ENCODE measurements around the gene EMC7. TPM values are rescaled to one million over a fixed set of nuclear protein-coding genes. Genes with fewer than 3 reads are reported as not detected.
A peak's percentile ranks its signal among the peaks of the same experiment; 100 is the strongest.

Gene EMC7
- total and polyA plus RNA-seq, 2 donors = 26.2 to 80.4 TPM

DNA sequence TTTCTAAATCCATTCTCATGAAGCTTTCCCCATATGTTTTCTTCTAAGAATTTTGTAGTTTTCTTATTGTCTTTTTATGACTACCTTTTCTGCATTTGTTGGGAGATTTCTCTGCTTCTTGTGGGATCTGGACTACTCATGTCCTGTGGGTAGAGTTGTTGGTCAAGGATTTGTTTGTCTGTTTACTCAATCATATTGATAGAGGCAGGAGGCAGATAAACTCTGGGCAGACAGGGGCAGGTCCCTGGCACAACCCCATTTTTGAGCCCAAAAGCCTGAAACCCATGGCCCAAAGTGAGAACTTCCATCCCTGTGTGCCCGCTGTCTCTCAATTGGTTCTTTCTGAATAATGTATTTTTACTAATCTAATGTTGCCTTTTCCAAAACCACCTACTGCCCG, 12.6 kb upstream of the EMC7 start:
- 47% methylated on average over 2 of the region's 2 CpGs for WGBS
- H3K4me3 ChIP-seq (ENCODE audit: low read depth, low read length) = no peak overlapping the region
- H3K27ac ChIP-seq (ENCODE audit: low read depth) = no peak overlapping the region
- H3K4me1 ChIP-seq (ENCODE audit: insufficient read depth) = no peaks in the 10 kb centered on the region
- no peak for DNase-seq (ENCODE audit: extremely low spot score)
- H3K36me3 ChIP-seq (ENCODE audit: insufficient read depth) = no peaks in the 10 kb centered on the region

DNA sequence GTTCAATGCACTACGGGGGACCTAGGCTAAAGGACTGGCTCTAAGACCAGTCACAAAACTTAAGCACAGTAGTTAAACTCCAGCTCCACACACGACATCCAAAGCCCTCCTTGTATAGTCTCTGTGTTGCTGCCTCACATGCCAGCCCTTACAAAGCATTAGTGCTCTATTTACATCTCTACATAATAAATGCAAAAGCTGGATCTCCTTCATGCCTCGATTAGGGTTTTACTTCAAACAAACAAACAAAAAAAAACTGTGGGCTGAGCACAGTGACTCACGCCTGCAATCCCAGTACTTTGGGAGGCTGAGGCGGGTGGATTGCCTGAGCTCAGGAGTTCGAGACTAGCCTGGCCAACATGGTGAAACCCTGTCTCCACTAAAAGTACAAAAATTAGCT, 9.8 kb upstream of the EMC7 start:
- no peaks in the 10 kb centered on the region for H3K4me1 ChIP-seq (ENCODE audit: insufficient read depth)
- 55% methylated on average over 6 of the region's 6 CpGs for WGBS
- no peak for DNase-seq (ENCODE audit: extremely low spot score)
- H3K36me3 ChIP-seq (ENCODE audit: insufficient read depth) = no peaks in the 10 kb centered on the region
- no peak overlapping the region for H3K27ac ChIP-seq (ENCODE audit: low read depth)
- H3K4me3 ChIP-seq (ENCODE audit: low read depth, low read length) = no peak overlapping the region

DNA sequence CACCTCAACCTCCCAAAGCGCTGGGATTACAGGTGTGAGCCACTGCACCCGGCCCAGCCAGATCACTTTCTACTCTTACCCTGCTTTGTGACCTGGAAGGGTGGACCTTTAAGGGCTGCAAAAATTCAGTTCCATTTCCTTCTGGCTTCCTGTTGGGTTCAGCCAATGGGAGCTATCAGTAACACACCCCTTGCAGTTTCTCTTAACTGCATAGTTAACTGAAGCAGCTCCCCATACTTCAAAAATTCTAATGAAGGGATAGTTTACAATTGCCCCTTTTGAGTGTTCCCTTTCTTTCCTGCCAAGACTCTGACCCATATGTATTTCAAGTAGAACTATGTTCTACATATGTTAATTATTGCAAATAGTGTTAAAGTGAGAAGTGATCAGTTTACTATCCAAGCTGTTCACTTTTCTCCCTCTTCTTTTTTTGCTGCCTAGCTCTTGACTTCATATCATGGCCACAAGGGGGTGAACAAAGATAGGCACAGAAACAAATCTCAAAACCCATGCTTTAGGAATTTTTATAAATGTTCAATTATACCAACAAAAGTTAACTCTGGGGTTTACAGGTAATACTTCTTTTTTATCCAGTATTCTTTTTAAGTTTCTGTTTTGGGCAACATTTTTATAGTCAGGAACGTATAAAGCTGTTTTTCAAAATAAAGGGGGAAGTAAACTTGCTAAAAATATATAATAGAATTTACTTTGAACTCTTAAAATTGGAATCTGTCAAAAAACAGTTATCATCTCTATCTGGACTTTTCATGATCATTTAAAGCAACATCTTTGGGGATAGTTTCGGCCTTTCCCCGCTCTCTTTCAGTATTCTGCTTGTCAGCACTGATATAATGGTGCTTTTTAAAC, 8.4 kb upstream of the EMC7 start:
- DNase-seq (ENCODE audit: extremely low spot score) = no peak
- 61% methylated on average over 5 of the region's 5 CpGs for WGBS
- Histone ChIP-seq H3K36me3 (ENCODE audit: insufficient read depth) (no peaks in the 10 kb centered on the region), H3K4me3 (ENCODE audit: low read depth, low read length) (no peak overlapping the region), H3K27ac (ENCODE audit: low read depth) (no peak overlapping the region), H3K4me1 (ENCODE audit: insufficient read depth) (no peaks in the 10 kb centered on the region)

- Histone ChIP-seq H3K36me3 (ENCODE audit: insufficient read depth) (no peaks in the 10 kb centered on the region), H3K4me3 (ENCODE audit: low read depth, low read length) (no peak overlapping the region), H3K27ac (ENCODE audit: low read depth) (no peak overlapping the region), H3K4me1 (ENCODE audit: insufficient read depth) (peaks cover 2% of the 10 kb centered on the region)
- DNase-seq (ENCODE audit: extremely low spot score) = no peak
- WGBS = 87% methylated on average over 2 of the region's 2 CpGs
Measured at GRCh38 chr15:34107315-34107714, 5.7 kb upstream of the EMC7 start.

DNA sequence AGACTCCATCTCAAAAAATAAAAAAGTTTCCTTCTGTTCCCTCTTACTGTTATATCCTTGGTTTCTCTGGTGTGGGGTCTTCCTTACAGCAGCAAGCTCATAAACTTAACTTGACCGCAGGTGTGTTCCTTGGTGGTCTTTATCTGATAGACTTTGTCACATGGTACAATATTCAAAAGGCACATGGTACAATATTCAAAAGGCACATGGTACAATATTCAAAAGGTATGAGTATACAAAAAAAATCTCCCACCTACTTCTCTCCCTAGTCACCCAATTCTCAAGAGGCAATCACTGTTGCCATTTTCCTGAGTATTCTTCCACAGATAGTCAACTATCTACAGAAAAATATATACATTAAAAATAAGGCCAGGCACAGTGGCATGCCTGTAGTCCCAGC, 4.8 kb upstream of the EMC7 start:
- Histone ChIP-seq H3K4me3 (ENCODE audit: low read depth, low read length) (no peak overlapping the region), H3K36me3 (ENCODE audit: insufficient read depth) (no peaks in the 10 kb centered on the region), H3K27ac (ENCODE audit: low read depth) (no peak overlapping the region), H3K4me1 (ENCODE audit: insufficient read depth) (peaks cover 2% of the 10 kb centered on the region)
- no peak for DNase-seq (ENCODE audit: extremely low spot score)
- 92% methylated on average over 1 of the region's 1 CpG for WGBS

DNA sequence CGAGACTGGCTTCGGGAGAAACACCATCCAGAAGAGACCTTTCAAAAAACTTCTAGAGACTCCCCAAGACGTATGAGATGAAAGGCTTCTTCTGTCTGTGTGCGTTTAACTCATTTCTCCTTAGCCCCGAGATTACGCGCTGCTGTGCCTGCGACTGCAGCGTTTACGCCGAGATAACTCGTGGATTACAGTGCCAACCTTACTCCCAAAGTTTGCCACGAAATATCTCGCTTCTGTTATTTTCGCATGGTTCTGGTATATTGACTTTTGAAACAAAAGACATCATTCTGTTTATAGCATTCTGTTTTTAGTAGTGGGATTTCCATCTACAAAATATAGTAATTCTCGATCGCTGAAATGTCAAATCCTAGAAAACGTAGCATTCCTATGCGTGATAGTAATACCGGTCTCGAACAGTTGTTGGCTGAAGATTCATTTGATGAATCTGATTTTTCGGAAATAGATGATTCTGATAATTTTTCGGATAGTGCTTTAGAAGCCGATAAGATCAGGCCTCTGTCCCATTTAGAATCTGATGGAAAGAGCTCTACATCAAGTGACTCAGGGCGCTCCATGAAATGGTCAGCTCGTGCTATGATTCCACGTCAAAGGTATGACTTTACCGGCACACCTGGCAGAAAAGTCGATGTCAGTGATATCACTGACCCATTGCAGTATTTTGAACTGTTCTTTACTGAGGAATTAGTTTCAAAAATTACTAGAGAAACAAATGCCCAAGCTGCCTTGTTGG, 688 bp upstream of the EMC7 start:
- no peak for DNase-seq (ENCODE audit: extremely low spot score)
- WGBS = 20% methylated on average over 29 of the region's 29 CpGs
- Histone ChIP-seq H3K27ac (ENCODE audit: low read depth) (peak overlapping the region; percentile 62), H3K4me3 (ENCODE audit: low read depth, low read length) (peak overlapping the region; percentile 91), H3K4me1 (ENCODE audit: insufficient read depth) (peaks cover 2% of the 10 kb centered on the region), H3K36me3 (ENCODE audit: insufficient read depth) (no peaks in the 10 kb centered on the region)

DNA sequence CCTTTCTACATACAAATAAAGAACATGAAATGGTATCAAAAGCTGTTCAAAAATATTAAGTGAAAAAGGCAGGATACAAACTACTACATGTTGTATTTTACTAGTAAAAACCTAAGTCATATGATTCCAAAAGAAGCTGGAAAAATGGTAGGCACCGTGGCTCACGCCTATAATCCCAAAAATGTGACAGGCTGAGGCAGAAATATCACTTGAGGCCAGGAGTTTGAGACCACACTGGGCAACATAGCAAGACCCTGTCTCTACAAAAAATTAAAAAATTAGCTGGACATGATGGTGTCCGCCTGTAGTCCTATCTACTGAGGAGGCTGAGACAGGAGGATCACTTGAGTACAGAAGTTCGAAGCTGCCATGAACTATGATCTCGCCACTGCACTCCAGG, 1.7 kb downstream of the EMC7 start:
- DNase-seq (ENCODE audit: extremely low spot score) = no peak
- no peak overlapping the region for H3K27ac ChIP-seq (ENCODE audit: low read depth)
- H3K4me3 ChIP-seq (ENCODE audit: low read depth, low read length) = no peak overlapping the region
- 96% methylated on average over 5 of the region's 5 CpGs for WGBS
- peaks cover 2% of the 10 kb centered on the region for H3K4me1 ChIP-seq (ENCODE audit: insufficient read depth)
- H3K36me3 ChIP-seq (ENCODE audit: insufficient read depth) = no peaks in the 10 kb centered on the region

DNA sequence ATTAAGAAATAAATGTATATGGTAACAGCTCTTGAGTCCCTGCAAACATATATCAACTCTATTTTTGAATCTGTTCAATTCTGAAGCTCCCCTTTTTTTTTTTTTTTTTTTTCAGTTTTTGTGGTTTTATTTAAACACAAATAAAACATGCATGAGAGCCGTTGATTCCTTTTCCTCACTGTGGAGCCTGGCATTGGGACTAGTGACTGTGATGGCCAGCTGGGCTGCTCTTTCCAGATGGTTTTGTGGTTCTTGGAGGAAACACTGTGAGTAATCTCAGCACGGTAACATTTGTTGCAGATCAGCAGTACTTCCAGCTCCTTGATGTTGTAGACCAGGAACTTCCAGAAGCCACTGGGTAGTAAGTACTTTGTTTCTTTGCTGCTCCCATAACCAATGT, 15.9 kb downstream of the EMC7 start:
- WGBS = 77% methylated on average over 2 of the region's 2 CpGs
- no peak for DNase-seq (ENCODE audit: extremely low spot score)
- Histone ChIP-seq H3K27ac (ENCODE audit: low read depth) (no peak overlapping the region), H3K4me3 (ENCODE audit: low read depth, low read length) (no peak overlapping the region), H3K4me1 (ENCODE audit: insufficient read depth) (no peaks in the 10 kb centered on the region), H3K36me3 (ENCODE audit: insufficient read depth) (peaks cover 3% of the 10 kb centered on the region)

- no peak overlapping the region for H3K4me3 ChIP-seq (ENCODE audit: low read depth, low read length)
- H3K36me3 ChIP-seq (ENCODE audit: insufficient read depth) = peaks cover 3% of the 10 kb centered on the region
- DNase-seq (ENCODE audit: extremely low spot score) = no peak
- H3K4me1 ChIP-seq (ENCODE audit: insufficient read depth) = no peaks in the 10 kb centered on the region
- WGBS = 35% methylated on average over 7 of the region's 7 CpGs
- no peak overlapping the region for H3K27ac ChIP-seq (ENCODE audit: low read depth)
Measured at GRCh38 chr15:34084086-34084485, 17.6 kb downstream of the EMC7 start.

GRCh38 chr15:34079904-34080303, 21.8 kb downstream of the EMC7 start:
- no peak for DNase-seq (ENCODE audit: extremely low spot score)
- 56% methylated on average over 4 of the region's 4 CpGs for WGBS
- H3K27ac ChIP-seq (ENCODE audit: low read depth) = no peak overlapping the region
- H3K4me3 ChIP-seq (ENCODE audit: low read depth, low read length) = no peak overlapping the region
- H3K36me3 ChIP-seq (ENCODE audit: insufficient read depth) = peaks cover 1% of the 10 kb centered on the region
- H3K4me1 ChIP-seq (ENCODE audit: insufficient read depth) = no peaks in the 10 kb centered on the region

DNA sequence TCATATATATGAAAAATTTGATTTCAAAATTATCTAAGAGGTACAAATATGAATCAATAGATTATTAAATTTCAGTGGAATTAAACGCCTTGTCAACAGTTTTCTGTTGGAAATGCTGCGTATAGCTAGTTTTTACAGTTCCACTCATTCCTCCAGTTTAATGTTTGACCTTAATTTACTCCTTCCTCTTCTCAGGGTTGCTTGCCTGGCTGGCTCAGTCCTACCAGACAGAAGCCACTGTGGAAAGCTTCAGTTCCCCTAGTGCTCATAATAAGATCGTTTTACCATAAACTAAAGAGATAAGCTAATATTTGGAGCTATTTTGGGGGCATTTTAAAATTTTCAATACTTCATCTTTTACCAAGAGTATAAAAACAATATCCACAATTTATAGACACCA, 22.8 kb downstream of the EMC7 start:
- Histone ChIP-seq H3K4me1 (ENCODE audit: insufficient read depth) (no peaks in the 10 kb centered on the region), H3K36me3 (ENCODE audit: insufficient read depth) (peaks cover 1% of the 10 kb centered on the region), H3K27ac (ENCODE audit: low read depth) (no peak overlapping the region), H3K4me3 (ENCODE audit: low read depth, low read length) (no peak overlapping the region)
- DNase-seq (ENCODE audit: extremely low spot score) = no peak
- 75% methylated on average over 3 of the region's 3 CpGs for WGBS

- no peaks in the 10 kb centered on the region for H3K36me3 ChIP-seq (ENCODE audit: insufficient read depth)
- H3K27ac ChIP-seq (ENCODE audit: low read depth) = no peak overlapping the region
- WGBS = 89% methylated on average over 4 of the region's 4 CpGs
- no peaks in the 10 kb centered on the region for H3K4me1 ChIP-seq (ENCODE audit: insufficient read depth)
- DNase-seq (ENCODE audit: extremely low spot score) = no peak
- H3K4me3 ChIP-seq (ENCODE audit: low read depth, low read length) = no peak overlapping the region
Measured at GRCh38 chr15:34076785-34077184, 24.9 kb downstream of the EMC7 start.

DNA sequence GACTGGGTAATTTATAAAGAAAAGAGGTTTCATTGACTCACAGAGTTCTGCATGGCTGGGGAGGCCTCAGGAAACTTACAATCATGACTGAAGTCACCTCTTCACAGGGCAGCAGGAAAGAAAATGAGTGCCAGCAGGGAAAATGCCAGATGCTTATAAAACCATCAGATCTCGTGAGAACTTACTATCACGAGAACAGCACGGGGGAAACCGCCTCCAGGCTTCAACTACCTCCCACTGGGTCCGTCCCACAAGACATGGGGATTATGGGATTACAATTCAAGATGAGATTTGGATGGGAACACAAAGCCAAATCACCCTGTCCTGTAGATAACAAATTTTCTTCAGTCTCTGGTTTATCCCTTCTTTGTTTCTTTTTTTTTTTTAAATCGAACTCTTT, 31.7 kb downstream of the EMC7 start:
- no peak overlapping the region for H3K4me3 ChIP-seq (ENCODE audit: low read depth, low read length)
- no peak overlapping the region for H3K27ac ChIP-seq (ENCODE audit: low read depth)
- H3K36me3 ChIP-seq (ENCODE audit: insufficient read depth) = no peaks in the 10 kb centered on the region
- no peak for DNase-seq (ENCODE audit: extremely low spot score)
- H3K4me1 ChIP-seq (ENCODE audit: insufficient read depth) = no peaks in the 10 kb centered on the region
- WGBS = 52% methylated on average over 6 of the region's 6 CpGs

- Histone ChIP-seq H3K4me3 (ENCODE audit: low read depth, low read length) (no peak overlapping the region), H3K4me1 (ENCODE audit: insufficient read depth) (no peaks in the 10 kb centered on the region), H3K27ac (ENCODE audit: low read depth) (no peak overlapping the region), H3K36me3 (ENCODE audit: insufficient read depth) (no peaks in the 10 kb centered on the region)
- peak; percentile 26 for DNase-seq (ENCODE audit: extremely low spot score)
- WGBS = 79% methylated on average over 8 of the region's 8 CpGs
Measured at GRCh38 chr15:34065941-34066340, 35.7 kb downstream of the EMC7 start.
